ENCODE data around the gene HEMGN.
A peak's percentile ranks its signal among the peaks of the same experiment; 100 is the strongest.

The HEMGN gene

GRCh38 chr9:97928986-97929604, 8.9 kb downstream of the HEMGN start:
- no peak for DNase-seq

GRCh38 chr9:97925497-97926334, 12.3 kb downstream of the HEMGN start:
- no peak for DNase-seq

DNA sequence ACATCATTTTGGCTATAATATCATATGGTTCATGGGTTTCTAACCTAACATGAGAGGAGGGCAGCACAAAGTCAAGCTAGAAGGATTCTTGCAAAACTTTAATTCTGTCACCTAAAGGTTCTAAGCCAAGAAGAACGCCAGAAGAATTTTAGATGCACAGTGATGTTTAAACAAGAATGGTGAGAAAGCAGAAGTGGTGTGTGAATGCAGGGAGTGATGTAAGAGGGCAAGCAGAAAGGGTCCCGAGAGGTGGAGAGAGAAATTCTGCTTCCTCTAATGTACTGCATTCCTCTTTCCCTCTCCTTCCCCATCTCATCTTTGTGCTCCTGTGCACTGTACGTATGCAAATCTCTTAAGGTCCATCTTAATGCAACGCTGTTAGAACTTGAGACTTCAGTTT, 13.6 kb downstream of the HEMGN start:
- no peak for DNase-seq

- peak; percentile 76 for DNase-seq
Measured at GRCh38 chr9:97923529-97924108, 14.4 kb downstream of the HEMGN start.

- DNase-seq: peak; percentile 99
Measured at GRCh38 chr9:97921959-97922724, 15.8 kb downstream of the HEMGN start, which contains the start of gene TRMO. TRMO (minus strand) TSS chr9:97922500; CDS start chr9:97922493, 7 bp downstream.

- no peak for DNase-seq
Measured at GRCh38 chr9:97919217-97919813, 18.7 kb downstream of the HEMGN start.

DNA sequence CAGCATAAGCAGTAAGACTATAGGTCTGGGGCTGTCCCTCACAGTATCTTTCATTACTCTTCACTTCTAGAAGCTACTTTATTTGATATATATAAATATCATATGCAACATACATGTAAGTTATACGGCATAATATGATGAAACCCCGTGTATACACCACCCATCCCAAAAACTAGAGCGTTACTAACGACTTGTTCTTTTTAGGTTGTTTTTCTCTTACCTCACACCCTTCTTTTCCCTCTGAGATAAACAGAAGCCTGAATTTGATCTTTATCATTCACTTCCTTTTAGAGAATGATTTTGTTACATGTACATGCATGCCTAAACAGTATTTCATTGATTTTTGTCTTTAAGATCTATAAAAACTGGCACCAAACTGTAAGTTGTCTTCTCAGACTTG, 19.4 kb downstream of the HEMGN start:
- no peak for DNase-seq

- DNase-seq: no peak
Measured at GRCh38 chr9:97911970-97912369, 26.0 kb downstream of the HEMGN start.

GRCh38 chr9:97911528-97911927, 26.4 kb downstream of the HEMGN start:
- DNase-seq: no peak

DNA sequence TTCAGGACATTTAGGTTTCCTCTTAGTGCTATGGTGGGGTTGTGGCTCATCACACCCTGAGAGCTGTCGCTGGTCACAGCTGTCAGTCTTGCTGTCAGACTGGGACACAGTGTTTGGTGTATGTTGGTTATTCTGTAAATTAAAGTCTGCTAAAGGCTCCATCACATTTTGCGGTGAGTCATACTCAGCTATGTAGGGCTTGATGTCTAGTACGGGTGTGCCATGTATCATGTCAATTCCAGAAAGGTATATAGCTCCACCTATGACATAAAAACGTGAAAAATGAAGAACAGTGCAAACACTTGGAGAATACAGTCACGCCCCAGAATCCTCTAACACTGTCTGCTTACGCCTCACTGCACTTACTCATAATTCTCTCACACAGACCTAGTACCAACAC, 27.6 kb downstream of the HEMGN start:
- DNase-seq: no peak

DNA sequence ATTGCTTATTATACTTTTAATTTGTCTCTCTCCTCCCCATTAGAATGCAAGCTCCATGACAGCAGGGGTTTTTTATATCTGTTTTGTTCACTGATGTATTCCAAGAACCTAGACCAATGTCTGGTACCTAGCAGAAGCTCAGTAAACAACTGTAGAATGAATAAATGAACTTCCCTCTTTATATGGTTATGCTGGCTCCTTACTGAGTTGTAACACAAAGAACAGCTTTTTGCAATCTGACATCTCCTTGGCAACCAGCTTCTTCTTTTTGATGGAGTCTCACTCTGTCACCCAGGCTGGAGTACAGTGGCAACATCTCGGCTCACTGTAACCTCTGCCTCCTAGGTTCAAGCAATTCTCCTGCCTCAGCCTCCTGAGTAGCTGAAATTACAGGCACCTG, 29.3 kb downstream of the HEMGN start:
- no peak for DNase-seq

DNA sequence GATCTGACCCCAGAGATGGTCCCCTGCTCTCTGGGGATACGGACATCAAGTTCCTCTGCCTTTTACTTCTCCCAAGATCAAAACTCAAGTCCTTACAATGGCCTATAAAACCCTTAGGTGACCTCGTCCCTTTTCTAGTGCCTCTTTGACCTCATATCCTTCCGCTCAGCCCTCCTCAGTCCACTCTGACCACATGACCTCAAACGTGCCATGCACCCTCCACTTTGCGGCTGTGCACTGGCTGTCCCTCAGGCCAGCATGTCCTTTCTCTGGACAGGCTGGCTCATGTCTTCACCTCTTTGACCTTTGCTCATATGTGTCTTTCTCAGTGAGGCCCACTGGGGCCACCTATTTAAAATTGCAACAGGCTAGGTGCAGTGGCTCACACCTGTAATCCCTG, 30.3 kb downstream of the HEMGN start:
- DNase-seq: no peak

DNA sequence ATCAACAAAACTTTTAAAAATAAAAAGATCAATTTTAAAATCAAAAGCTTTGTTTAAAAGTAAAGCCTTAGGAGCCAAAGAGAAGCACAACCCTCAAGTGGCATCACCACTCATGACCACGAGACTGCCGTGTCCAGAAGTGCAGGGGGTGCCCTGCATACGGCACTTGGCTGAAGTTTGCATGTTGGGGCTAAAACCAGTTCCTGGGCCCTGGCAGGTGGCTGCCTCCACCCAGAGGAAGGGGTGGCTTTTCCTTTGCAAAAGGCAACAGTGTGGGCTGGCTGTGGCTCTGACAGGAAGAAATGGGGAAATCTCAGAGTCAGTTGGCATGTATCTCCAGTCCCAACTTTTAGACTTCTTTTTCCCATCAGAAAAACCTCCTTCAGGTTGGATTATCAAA, 30.9 kb downstream of the HEMGN start:
- DNase-seq: no peak

DNA sequence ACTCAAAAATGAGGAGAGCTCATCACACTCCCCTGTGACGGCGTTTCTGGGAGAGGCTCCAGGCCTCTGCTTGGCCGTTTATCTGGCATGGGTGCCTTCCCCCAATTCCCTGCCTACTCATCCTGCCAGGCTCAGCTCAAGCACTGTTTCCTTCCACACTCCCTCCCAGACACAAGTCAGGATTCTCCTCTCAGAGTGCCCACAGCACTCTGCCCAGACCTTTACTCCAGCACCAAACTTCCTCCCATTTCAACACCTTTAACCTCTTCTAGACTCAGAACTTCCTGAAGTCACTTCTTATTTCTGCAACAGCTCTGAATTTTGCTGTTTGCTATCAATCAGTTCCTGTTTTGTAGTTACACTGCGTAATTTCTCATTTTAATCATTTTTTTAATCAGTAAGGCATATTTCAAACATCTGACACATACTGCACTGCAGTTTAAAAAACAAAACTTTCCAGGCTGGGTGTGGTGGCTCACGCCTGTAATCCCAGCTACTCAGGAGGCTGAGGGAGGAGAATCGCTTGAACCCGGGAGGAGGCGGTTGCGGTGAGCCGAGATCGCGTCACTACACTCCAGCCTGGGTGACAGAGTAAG, 31.6 kb downstream of the HEMGN start:
- DNase-seq: no peak

GRCh38 chr9:97905228-97905627, 32.7 kb downstream of the HEMGN start:
- DNase-seq: no peak

DNA sequence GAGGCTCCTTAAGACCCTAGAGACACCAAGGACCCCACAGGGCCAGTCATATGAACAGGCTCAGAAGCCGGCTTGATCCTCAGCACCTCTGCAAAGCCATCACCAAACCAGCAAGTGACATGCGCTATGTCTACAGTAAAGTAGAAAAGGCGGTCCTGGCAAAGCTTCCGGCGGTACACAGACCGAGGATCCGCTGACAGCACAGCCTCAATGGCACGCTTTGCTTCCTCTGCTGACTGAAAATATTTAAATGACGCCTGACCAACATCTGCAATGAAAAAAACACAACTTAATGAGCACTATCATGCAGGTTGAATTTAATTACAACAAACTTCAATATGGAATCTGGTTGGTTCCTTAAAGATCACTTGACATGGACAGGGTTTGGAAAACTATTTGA, 33.2 kb downstream of the HEMGN start:
- DNase-seq: no peak

DNA sequence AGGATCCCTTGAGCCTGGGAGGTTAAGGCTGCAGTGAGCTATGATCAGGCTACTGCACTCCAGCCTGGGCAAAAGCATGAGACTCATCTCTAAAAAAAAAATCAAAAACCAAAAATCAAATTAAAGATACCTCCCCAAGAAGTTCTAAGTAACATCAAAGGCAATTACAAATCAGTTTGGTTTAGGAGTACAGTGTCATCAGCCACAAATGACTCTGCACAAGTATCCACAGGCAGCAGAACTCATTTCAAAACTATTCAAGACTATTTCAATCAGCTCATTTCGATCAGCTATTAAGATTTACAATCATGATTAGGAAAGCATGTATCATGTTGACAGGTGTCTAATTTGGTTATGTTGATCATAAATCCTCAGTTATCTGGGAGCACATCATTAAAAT, 34.8 kb downstream of the HEMGN start:
- no peak for DNase-seq

- DNase-seq: peak; percentile 48
Measured at GRCh38 chr9:97900738-97901565, 37.0 kb downstream of the HEMGN start.

DNA sequence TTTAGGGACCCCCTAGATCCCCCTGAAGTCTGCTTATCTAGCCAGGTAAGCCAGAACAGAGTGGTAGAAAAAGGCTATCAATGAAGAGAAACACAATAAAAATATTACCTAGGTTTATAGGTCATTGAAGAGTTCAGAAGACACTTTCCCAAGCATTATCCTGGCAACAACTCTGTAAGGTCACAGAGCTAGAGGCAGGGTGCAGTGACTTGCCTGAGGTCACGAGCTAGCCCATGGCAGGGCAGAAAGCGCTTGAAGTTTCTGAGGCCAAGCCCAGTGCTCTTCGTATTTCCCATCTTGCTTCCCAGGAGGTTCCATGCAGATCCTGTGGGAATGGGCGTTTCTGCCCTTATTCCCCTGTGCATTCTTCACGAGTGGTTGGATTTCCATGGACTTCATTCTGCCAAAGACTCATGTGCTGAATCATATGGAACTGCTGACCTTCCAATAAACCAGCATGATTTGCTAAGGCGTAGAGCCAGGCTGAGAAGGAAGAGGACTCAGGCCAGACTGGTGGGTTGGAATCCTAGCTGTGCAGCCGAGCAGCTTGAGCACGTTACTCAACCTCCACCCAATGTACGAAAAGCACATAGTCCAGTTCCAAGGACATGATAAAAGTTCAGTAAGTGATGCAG, 37.8 kb downstream of the HEMGN start:
- peak; percentile 40 for DNase-seq

- DNase-seq: peak; percentile 6
Measured at GRCh38 chr9:97895695-97896332, 42.2 kb downstream of the HEMGN start.
